IMR-90 (cell line): ENCODE measurements around the gene LIG1. TPM values are rescaled to one million over a fixed set of nuclear protein-coding genes. Genes with fewer than 3 reads are reported as not detected.

Experiments
- ATAC-seq: fragments of 200-7000 bp; cut with Tn5 transposase; 2 replicates; pipeline ENCODE4 v1.9.1; 2020; ENCODE audit warnings: low read depth, mild to moderate bottlenecking, moderate library complexity
- BruUV-seq: library from RNA; stranded (reverse); fragments of 400-500 nt; replicated peaks from 2 replicates; lab custom pipeline; 2021; lab: Mats Ljungman, UMichigan
- CTCF ChIA-PET: fragments of 300-600 bp; formaldehyde crosslinking; extraction: SDS; loops from one replicate; lab custom pipeline; 2021; ENCODE audit warnings: antibody characterized with exemption; lab: Yijun Ruan, JAX
- POLR2A ChIA-PET: fragments of 300-600 bp; sonication (Branson Sonifier 250); formaldehyde crosslinking; loops from one replicate; lab custom pipeline; 2022; ENCODE audit warnings: antibody characterized with exemption; ENCODE audit not compliant: unreplicated experiment; lab: Charles Lee
- DNase-seq: peaks from one replicate; pipeline ENCODE4 v3.0.0; 2013
- H2AFZ ChIP-seq: replicated peaks from 2 replicates; pipeline ENCODE3; 2013; ENCODE audit warnings: low read length, mild to moderate bottlenecking; ENCODE audit not compliant: poor library complexity
- H2AK5ac ChIP-seq: 2 replicates; pipeline ENCODE4 v1.6.1; 2013; ENCODE audit warnings: low read depth, low read length, inconsistent platforms
- H2AK9ac ChIP-seq: replicated peaks from 2 replicates; pipeline ENCODE3; 2013; ENCODE audit warnings: mild to moderate bottlenecking, low read depth, low read length, moderate library complexity; ENCODE audit not compliant: poor library complexity
- H2BK120ac ChIP-seq: 2 replicates; pipeline ENCODE4 v1.6.1; 2013; ENCODE audit warnings: low read depth, low read length, inconsistent platforms
- H2BK15ac ChIP-seq: 3 replicates; pipeline ENCODE4 v1.6.1; 2013; ENCODE audit warnings: low read depth, low read length, inconsistent platforms
- H2BK20ac ChIP-seq: 2 replicates; pipeline ENCODE4 v1.6.1; 2013; ENCODE audit warnings: low read depth, mild to moderate bottlenecking, inconsistent platforms, low read length, moderate library complexity
- H2BK5ac ChIP-seq: 2 replicates; pipeline ENCODE4 v1.6.1; 2013; ENCODE audit warnings: mild to moderate bottlenecking, low read depth, low read length, inconsistent platforms; ENCODE audit not compliant: poor library complexity, severe bottlenecking
- H3K14ac ChIP-seq: replicated peaks from 2 replicates; pipeline ENCODE4 v1.6.1; 2013; ENCODE audit warnings: low read depth, low read length, inconsistent platforms
- H3K18ac ChIP-seq: 2 replicates; pipeline ENCODE4 v1.6.1; 2013; ENCODE audit warnings: low read depth, low read length, control low read depth
- H3K23ac ChIP-seq: 2 replicates; pipeline ENCODE4 v1.6.1; 2013; ENCODE audit warnings: low read depth, low read length, inconsistent platforms
- H3K27ac ChIP-seq: 2 replicates; pipeline ENCODE4 v1.5.1; 2013; ENCODE audit warnings: mild to moderate bottlenecking, control low read depth, low read length; ENCODE audit not compliant: insufficient read depth
- H3K27me3 ChIP-seq: 2 replicates; pipeline ENCODE4 v1.6.1; 2013; ENCODE audit warnings: low read length; ENCODE audit not compliant: control insufficient read depth, insufficient read depth
- H3K36me3 ChIP-seq: 2 replicates; pipeline ENCODE4 v1.6.1; 2013; ENCODE audit warnings: low read length, mixed read lengths; ENCODE audit not compliant: control insufficient read depth, insufficient read depth
- H3K4ac ChIP-seq: 2 replicates; pipeline ENCODE4 v1.6.1; 2013; ENCODE audit warnings: low read depth, low read length, inconsistent platforms
- H3K4me1 ChIP-seq: 2 replicates; pipeline ENCODE4 v1.6.1; 2013; ENCODE audit warnings: low read length, mixed read lengths; ENCODE audit not compliant: control insufficient read depth, insufficient read depth
- H3K4me2 ChIP-seq: 2 replicates; pipeline ENCODE4 v1.6.1; 2013; ENCODE audit warnings: low read depth, mild to moderate bottlenecking, control low read depth, low read length, moderate library complexity
- H3K4me3 ChIP-seq: 2 replicates; pipeline ENCODE4 v1.5.1; 2013; ENCODE audit warnings: low read depth, mild to moderate bottlenecking, control low read depth, low read length, moderate library complexity; ENCODE audit not compliant: insufficient read depth
- H3K56ac ChIP-seq: 2 replicates; pipeline ENCODE4 v1.6.1; 2013; ENCODE audit warnings: low read length, inconsistent platforms; ENCODE audit not compliant: insufficient read depth; ENCODE audit errors: extremely low read depth
- H3K79me1 ChIP-seq, 2 experiments: 2 replicates each; pipeline ENCODE4 v1.6.1; 2013; ENCODE audit warnings: low read length in 2 of 2, inconsistent platforms in 1 of 2, low read depth in 1 of 2
- H3K9ac ChIP-seq: 2 replicates; pipeline ENCODE4 v1.6.1; 2013; ENCODE audit warnings: low read depth, low read length, control low read depth
- H3K9me1 ChIP-seq: 2 replicates; pipeline ENCODE4 v1.6.1; 2013; ENCODE audit warnings: low read length, inconsistent platforms; ENCODE audit not compliant: insufficient read depth
- H3K9me3 ChIP-seq: 2 replicates; pipeline ENCODE4 v1.6.1; 2013; ENCODE audit warnings: low read length; ENCODE audit not compliant: control insufficient read depth, insufficient read depth
- H4K20me1 ChIP-seq: 2 replicates; pipeline ENCODE4 v1.6.1; 2013; ENCODE audit warnings: low read length, inconsistent platforms; ENCODE audit not compliant: insufficient read depth
- H4K5ac ChIP-seq: 2 replicates; pipeline ENCODE4 v1.6.1; 2013; ENCODE audit warnings: mild to moderate bottlenecking, low read depth, low read length, control low read depth
- H4K8ac ChIP-seq, 2 experiments: 2 replicates each; pipeline ENCODE4 v1.6.1; 2013; ENCODE audit warnings: low read depth in 2 of 2, low read length in 2 of 2, control low read depth in 1 of 2, inconsistent platforms in 1 of 2
- H4K91ac ChIP-seq: 2 replicates; pipeline ENCODE4 v1.6.1; 2013; ENCODE audit warnings: low read depth, low read length, inconsistent platforms; ENCODE audit not compliant: insufficient read depth
- BHLHE40 ChIP-seq: fragments of 150-350 bp; IDR thresholded peaks from 2 replicates; pipeline ENCODE4 v1.6.1; 2016; ENCODE audit warnings: mild to moderate bottlenecking, low read depth, low read length
- FOS ChIP-seq: fragments of 150-350 bp; IDR thresholded peaks from 2 replicates; pipeline ENCODE4 v1.6.1; 2016; ENCODE audit warnings: low read depth, low read length
- MAFK ChIP-seq: IDR thresholded peaks from 2 replicates; pipeline ENCODE4 v1.6.1; 2012; ENCODE audit warnings: low read depth, low read length, improper control_type of control experiment
- MAZ ChIP-seq: IDR thresholded peaks from 2 replicates; pipeline ENCODE4 v1.6.1; 2012; ENCODE audit warnings: low read depth, mild to moderate bottlenecking, low read length, improper control_type of control experiment, moderate library complexity, borderline replicate concordance
- NFE2L2 ChIP-seq: fragments of 150-350 bp; IDR thresholded peaks from 2 replicates; pipeline ENCODE4 v1.6.1; 2016; ENCODE audit warnings: low read depth, mild to moderate bottlenecking, low read length
- RAD21 ChIP-seq: IDR thresholded peaks from 2 replicates; pipeline ENCODE4 v1.6.1; 2012; ENCODE audit warnings: low read length, improper control_type of control experiment
- RCOR1 ChIP-seq: IDR thresholded peaks from 2 replicates; pipeline ENCODE4 v1.6.1; 2012; ENCODE audit warnings: mild to moderate bottlenecking, low read length, improper control_type of control experiment; ENCODE audit not compliant: insufficient replicate concordance
- SMC3 ChIP-seq: fragments of 150-350 bp; IDR thresholded peaks from 2 replicates; pipeline ENCODE4 v1.6.1; 2016; ENCODE audit warnings: low read depth, mild to moderate bottlenecking, antibody characterized with exemption, low read length, moderate library complexity
- WGBS, 2 experiments: methylation state at CpG; one replicate each; pipeline versions ENCODE4 v1.1.5 to v1.1.7; 2013; ENCODE audit warnings: missing lambda C conversion rate in 2 of 2; ENCODE audit not compliant: insufficient read length in 1 of 2; ENCODE audit errors: extremely low coverage in 2 of 2; 5-methylcytosine and 5-hydroxymethylcytosine counted together
- dilution Hi-C: fragments of 300-500 bp; cut with HindIII; formaldehyde crosslinking; loops from one replicate; pipeline ENCODE4 v1.14.3; 2018; ENCODE audit warnings: low sequenced_read_pairs; ENCODE audit not compliant: unreplicated experiment
- in situ Hi-C: fragments of 300-500 bp; cut with MboI; formaldehyde crosslinking; loops from 3 replicates; pipeline ENCODE4 v1.14.3; 2019; ENCODE audit warnings: low sequenced_read_pairs, inconsistent platforms, mixed read lengths
- intact Hi-C: fragments of 100-400 bp; cut with micrococcal nuclease; formaldehyde crosslinking; loops from 2 replicates; pipeline ENCODE4 v1.10.0; 2022
- polyA plus RNA-seq, 3 experiments: library from polyadenylated mRNA; depleted of rRNA; stranded (reverse); fragments of >200 nt; gene quantifications; 2 replicates each; pipeline ENCODE4 v1.2.3, GENCODE V29; 2012; ENCODE audit warnings: low replicate concordance in 1 of 3
- total RNA-seq: library from RNA; depleted of rRNA; stranded (reverse); fragments of >200 nt; gene quantifications from 2 replicates; pipeline ENCODE4 v1.2.3, GENCODE V29; 2012
- TF ChIP-seq, protein P1 (sequence below): conservative IDR thresholded peaks from 2 replicates; pipeline ENCODE4 v1.5.1; 2012; ENCODE audit warnings: mild to moderate bottlenecking, low read depth, low read length, improper control_type of control experiment

LIG1 gene
- total and polyA plus RNA-seq, 2 of the 4 experiments (the other 2 are of a cell fraction) = 24.9 to 34.0 TPM

DNA sequence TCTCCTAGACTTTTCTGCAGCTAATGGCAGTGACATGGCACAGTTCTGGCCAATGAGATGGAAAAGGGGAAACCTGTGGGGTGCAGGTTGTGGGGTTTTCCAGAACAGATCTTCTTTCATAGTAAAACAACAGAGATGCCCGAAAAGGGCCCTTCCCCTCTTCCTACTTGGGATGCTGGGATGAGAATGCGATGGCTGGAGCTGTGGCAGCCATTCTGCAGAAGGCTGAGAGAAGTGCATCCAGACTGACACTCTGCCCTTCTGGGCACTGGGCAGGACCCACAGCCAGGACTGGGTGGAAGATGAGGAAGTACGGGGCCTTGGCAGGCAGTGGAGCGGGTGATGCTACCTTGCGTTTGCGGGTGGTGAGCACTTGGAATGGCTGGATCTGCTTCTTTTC lies 42.6 kb downstream of the LIG1 start:
- H3K14ac ChIP-seq = no peak overlapping the region
- H3K4me2 ChIP-seq = no peak overlapping the region
- no CpG with 5 or more reads among the region's 6 CpGs for WGBS, 2 experiments
- CTCF ChIA-PET = no interaction called here
- no peak overlapping the region for H2BK120ac ChIP-seq
- no peak overlapping the region for H3K56ac ChIP-seq
- H3K4me3 ChIP-seq = no peak overlapping the region
- ATAC-seq = no peak
- no peak overlapping the region for H3K9ac ChIP-seq
- no peak overlapping the region for H2AK9ac ChIP-seq
- no peak overlapping the region for H2AK5ac ChIP-seq
- no peak overlapping the region for H2BK20ac ChIP-seq
- no peaks in the 10 kb centered on the region; the same call in 1 of the 2 replicates for H3K9me1 ChIP-seq
- H3K27me3 ChIP-seq = no peaks in the 10 kb centered on the region
- TF ChIP-seq, protein P1, sequence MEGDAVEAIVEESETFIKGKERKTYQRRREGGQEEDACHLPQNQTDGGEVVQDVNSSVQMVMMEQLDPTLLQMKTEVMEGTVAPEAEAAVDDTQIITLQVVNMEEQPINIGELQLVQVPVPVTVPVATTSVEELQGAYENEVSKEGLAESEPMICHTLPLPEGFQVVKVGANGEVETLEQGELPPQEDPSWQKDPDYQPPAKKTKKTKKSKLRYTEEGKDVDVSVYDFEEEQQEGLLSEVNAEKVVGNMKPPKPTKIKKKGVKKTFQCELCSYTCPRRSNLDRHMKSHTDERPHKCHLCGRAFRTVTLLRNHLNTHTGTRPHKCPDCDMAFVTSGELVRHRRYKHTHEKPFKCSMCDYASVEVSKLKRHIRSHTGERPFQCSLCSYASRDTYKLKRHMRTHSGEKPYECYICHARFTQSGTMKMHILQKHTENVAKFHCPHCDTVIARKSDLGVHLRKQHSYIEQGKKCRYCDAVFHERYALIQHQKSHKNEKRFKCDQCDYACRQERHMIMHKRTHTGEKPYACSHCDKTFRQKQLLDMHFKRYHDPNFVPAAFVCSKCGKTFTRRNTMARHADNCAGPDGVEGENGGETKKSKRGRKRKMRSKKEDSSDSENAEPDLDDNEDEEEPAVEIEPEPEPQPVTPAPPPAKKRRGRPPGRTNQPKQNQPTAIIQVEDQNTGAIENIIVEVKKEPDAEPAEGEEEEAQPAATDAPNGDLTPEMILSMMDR = no peak
- TF ChIP-seq SMC3 (no peak), RAD21 (no peak), MAFK (no peak), BHLHE40 (no peak), NFE2L2 (no peak), FOS (no peak), MAZ (no peak), RCOR1 (no peak)
- H3K79me1 ChIP-seq = no peaks in the 10 kb centered on the region
- no peaks in the 10 kb centered on the region for H3K9me3 ChIP-seq
- POLR2A ChIA-PET = no interaction called here
- H3K27ac ChIP-seq = no peak overlapping the region
- no peaks in the 10 kb centered on the region for H4K20me1 ChIP-seq
- DNase-seq = no peak
- H4K8ac ChIP-seq = no peak overlapping the region
- H2AFZ ChIP-seq = no peak overlapping the region
- no peak overlapping the region for H3K18ac ChIP-seq
- H2BK15ac ChIP-seq = no peak overlapping the region
- no peak overlapping the region for H4K91ac ChIP-seq
- H3K4ac ChIP-seq = no peak overlapping the region
- peaks cover 18% of the 10 kb centered on the region for H3K36me3 ChIP-seq
- H4K5ac ChIP-seq = no peak overlapping the region
- H3K23ac ChIP-seq = no peak overlapping the region
- H3K4me1 ChIP-seq = no peaks in the 10 kb centered on the region
- BruUV-seq = no TSS peak
- intact Hi-C loops (no loop called here), in situ Hi-C loops (no loop called here), dilution Hi-C loops (no loop called here)
- H2BK5ac ChIP-seq = no peak overlapping the region
